GM23248 (cell line): Measurements from ENCODE around the gene PACSIN1. TPM values are rescaled to one million over a fixed set of nuclear protein-coding genes. Genes with fewer than 3 reads are reported as not detected.

Source experiments
- DNase-seq: peaks from one replicate; pipeline ENCODE4 v3.0.0-alpha.2; 2015
- H2AFZ ChIP-seq: fragments of 200-600 bp; sonication (generic); 2 replicates; pipeline ENCODE4 v1.6.1; 2016; ENCODE audit warnings: antibody characterized with exemption
- H3F3A ChIP-seq: fragments of 200-600 bp; sonication (generic); 2 replicates; pipeline ENCODE4 v1.6.1; 2016; ENCODE audit warnings: mild to moderate bottlenecking, antibody characterized with exemption, mixed run types; ENCODE audit not compliant: insufficient read depth
- H3K27ac ChIP-seq: fragments of 200-600 bp; sonication (generic); 2 replicates; pipeline ENCODE4 v1.5.1; 2016; ENCODE audit warnings: mild to moderate bottlenecking
- H3K27me3 ChIP-seq: fragments of 200-600 bp; sonication (generic); replicated peaks from 2 replicates; pipeline ENCODE4 v1.6.1; 2016; ENCODE audit warnings: mild to moderate bottlenecking; ENCODE audit not compliant: insufficient read depth
- H3K36me3 ChIP-seq: fragments of 200-600 bp; sonication (generic); 2 replicates; pipeline ENCODE4 v1.6.1; 2016; ENCODE audit warnings: low read depth, mild to moderate bottlenecking
- H3K4me1 ChIP-seq: fragments of 200-600 bp; sonication (generic); 2 replicates; pipeline ENCODE4 v1.6.1; 2016; ENCODE audit warnings: mild to moderate bottlenecking; ENCODE audit not compliant: insufficient read depth
- H3K4me2 ChIP-seq: fragments of 200-600 bp; sonication (generic); one replicate; pipeline ENCODE4 v1.6.1; 2016; ENCODE audit warnings: mild to moderate bottlenecking; ENCODE audit not compliant: unreplicated experiment
- H3K4me3 ChIP-seq: fragments of 200-600 bp; sonication (generic); 2 replicates; pipeline ENCODE4 v1.5.1; 2016; ENCODE audit warnings: mild to moderate bottlenecking
- H3K79me2 ChIP-seq: fragments of 200-600 bp; sonication (generic); 2 replicates; pipeline ENCODE4 v1.6.1; 2016; ENCODE audit warnings: mild to moderate bottlenecking; ENCODE audit not compliant: insufficient read depth
- H3K9ac ChIP-seq: fragments of 200-600 bp; sonication (generic); 2 replicates; pipeline ENCODE4 v1.6.1; 2016; ENCODE audit warnings: mild to moderate bottlenecking
- H3K9me2 ChIP-seq: fragments of 200-600 bp; sonication (generic); 2 replicates; pipeline ENCODE4 v1.6.1; 2016; ENCODE audit warnings: mixed run types, mild to moderate bottlenecking, moderate library complexity; ENCODE audit not compliant: insufficient read depth
- H3K9me3 ChIP-seq: fragments of 200-600 bp; sonication (generic); one replicate; pipeline ENCODE4 v1.6.1; 2017; ENCODE audit warnings: low read depth
- H4K20me1 ChIP-seq: fragments of 200-600 bp; sonication (generic); 2 replicates; pipeline ENCODE4 v1.6.0; 2016; ENCODE audit not compliant: insufficient read depth
- EZH2 ChIP-seq: fragments of 200-600 bp; sonication (generic); IDR thresholded peaks from 2 replicates; pipeline ENCODE4 v1.6.1; 2018; ENCODE audit warnings: antibody characterized with exemption, mild to moderate bottlenecking; ENCODE audit not compliant: insufficient read depth, poor library complexity, severe bottlenecking
- EZH2phosphoT487 ChIP-seq: fragments of 200-600 bp; sonication (generic); IDR thresholded peaks from 2 replicates; pipeline ENCODE4 v1.6.1; 2018; ENCODE audit warnings: antibody characterized with exemption, moderate library complexity, mild to moderate bottlenecking, low read depth; ENCODE audit not compliant: insufficient read depth
- WGBS, 2 experiments: methylation state at CpG; one replicate each; pipeline ENCODE4 v1.1.6; 2015 to 2017; ENCODE audit warnings: low lambda C conversion rate in 2 of 2, low coverage in 1 of 2; ENCODE audit errors: missing lambda C conversion rate in 2 of 2; 5-methylcytosine and 5-hydroxymethylcytosine counted together
- in situ Hi-C: fragments of 300-500 bp; cut with MboI; formaldehyde crosslinking; loops from 2 replicates; pipeline ENCODE4 v1.15.0; 2020
- polyA plus RNA-seq: library from polyadenylated mRNA; unstranded; fragments of >200 nt; fragmentation: Nextera tagmentation; extraction: Ambion mirVana; gene quantifications from 2 replicates; pipeline ENCODE4 v1.2.1, GENCODE V29; 2016
- total RNA-seq: library from RNA; depleted of rRNA; stranded (reverse); fragments of >200 nt; shearing (Covaris generic); gene quantifications from 2 replicates; pipeline ENCODE4 v1.2.3, GENCODE V29; 2014

Gene PACSIN1
- total and polyA plus RNA-seq, 2 experiments from 2014 or later: not detected

- Histone ChIP-seq H4K20me1 (no peaks in the 10 kb centered on the region), H3K9me2 (no peaks in the 10 kb centered on the region), H3K9me3 (no peaks in the 10 kb centered on the region), H3F3A (no peaks in the 10 kb centered on the region), H3K27me3 (no peaks in the 10 kb centered on the region), H3K27ac (no peak overlapping the region), H2AFZ (no peak overlapping the region), H3K9ac (no peak overlapping the region), H3K4me1 (peaks cover 5% of the 10 kb centered on the region; the same call in 1 of the 2 replicates), H3K36me3 (no peaks in the 10 kb centered on the region), H3K79me2 (no peaks in the 10 kb centered on the region), H3K4me2 (no peak overlapping the region), H3K4me3 (no peak overlapping the region)
- TF ChIP-seq EZH2 (no peak), EZH2phosphoT487 (no peak)
- 88 to 92% methylated on average over 18 of the region's 18 CpGs for WGBS, 2 experiments
- in situ Hi-C loops: no loop called here
- no peak for DNase-seq
Observed at GRCh38 chr6:34530753-34531365, 65.0 kb downstream of the PACSIN1 start.

- no peak for DNase-seq
- 72 to 74% methylated on average over 24 to 29 of the region's 29 CpGs for WGBS, 2 experiments
- Histone ChIP-seq H3K4me2 (no peak overlapping the region), H2AFZ (no peak overlapping the region), H3K36me3 (no peaks in the 10 kb centered on the region), H3K9ac (no peak overlapping the region), H3K9me3 (no peaks in the 10 kb centered on the region), H4K20me1 (no peaks in the 10 kb centered on the region), H3F3A (no peaks in the 10 kb centered on the region), H3K4me1 (peaks cover 1% of the 10 kb centered on the region; the same call in 1 of the 2 replicates), H3K9me2 (no peaks in the 10 kb centered on the region), H3K27me3 (no peaks in the 10 kb centered on the region), H3K27ac (no peak overlapping the region), H3K79me2 (no peaks in the 10 kb centered on the region), H3K4me3 (no peak overlapping the region)
- in situ Hi-C loops: no loop called here
- TF ChIP-seq EZH2phosphoT487: no peak
- TF ChIP-seq EZH2: no peak
Observed at GRCh38 chr6:34531580-34532201, 65.8 kb downstream of the PACSIN1 start.

- Histone ChIP-seq H3K4me1 (no peaks in the 10 kb centered on the region), H3K9me3 (no peaks in the 10 kb centered on the region), H3K4me2 (no peak overlapping the region), H3F3A (no peaks in the 10 kb centered on the region), H3K4me3 (no peak overlapping the region), H3K9ac (no peak overlapping the region), H3K27me3 (no peaks in the 10 kb centered on the region), H3K36me3 (no peaks in the 10 kb centered on the region), H3K79me2 (no peaks in the 10 kb centered on the region), H3K9me2 (no peaks in the 10 kb centered on the region), H4K20me1 (no peaks in the 10 kb centered on the region), H3K27ac (no peak overlapping the region), H2AFZ (no peak overlapping the region)
- in situ Hi-C loops: no loop called here
- DNase-seq: no peak
- no peak for TF ChIP-seq EZH2
- TF ChIP-seq EZH2phosphoT487: no peak
- 83 to 89% methylated on average over 9 to 15 of the region's 15 CpGs for WGBS, 2 experiments
Observed at GRCh38 chr6:34532230-34532629, 66.4 kb downstream of the PACSIN1 start.

GRCh38 chr6:34534146-34534545 lies 68.3 kb downstream of the PACSIN1 start:
- no peaks in the 10 kb centered on the region for H3K79me2 ChIP-seq
- H2AFZ ChIP-seq: no peak overlapping the region
- WGBS, 2 experiments: 76% methylated on average over 6 of the region's 6 CpGs
- in situ Hi-C loops: no loop called here
- no peaks in the 10 kb centered on the region for H3K4me1 ChIP-seq
- no peaks in the 10 kb centered on the region for H4K20me1 ChIP-seq
- no peaks in the 10 kb centered on the region for H3K36me3 ChIP-seq
- no peak overlapping the region for H3K9ac ChIP-seq
- TF ChIP-seq EZH2: no peak
- no peak for TF ChIP-seq EZH2phosphoT487
- H3K4me2 ChIP-seq: no peak overlapping the region
- H3K27me3 ChIP-seq: no peaks in the 10 kb centered on the region
- no peak for DNase-seq
- no peak overlapping the region for H3K27ac ChIP-seq
- no peaks in the 10 kb centered on the region for H3K9me3 ChIP-seq
- H3F3A ChIP-seq: no peaks in the 10 kb centered on the region
- no peaks in the 10 kb centered on the region for H3K9me2 ChIP-seq
- H3K4me3 ChIP-seq: no peak overlapping the region
